NK-92 (cell line): ENCODE results near the gene CD276.

ENCODE experiments used
- DNase-seq: peaks from one replicate; lab custom pipeline; 2025; ENCODE audit not compliant: unreplicated experiment; lab: John Stamatoyannopoulos, UW

CD276 gene

GRCh38 chr15:73746883-73747282, 62.7 kb downstream of the CD276 start:
- no peak for DNase-seq

- DNase-seq = no peak
These were observed 63.8 kb downstream of the CD276 start for GRCh38 chr15:73747847-73748590.

- no peak for DNase-seq
These were observed 64.5 kb downstream of the CD276 start for GRCh38 chr15:73748730-73749129.

- no peak for DNase-seq
These were observed 65.3 kb downstream of the CD276 start for GRCh38 chr15:73749533-73749932.

GRCh38 chr15:73749971-73750370, 65.8 kb downstream of the CD276 start:
- DNase-seq = no peak

GRCh38 chr15:73750438-73750837, 66.3 kb downstream of the CD276 start:
- no peak for DNase-seq

- no peak for DNase-seq
These were observed 66.8 kb downstream of the CD276 start for GRCh38 chr15:73750951-73751350.

GRCh38 chr15:73751511-73751898, 67.3 kb downstream of the CD276 start:
- no peak for DNase-seq

GRCh38 chr15:73751899-73752805, 68.0 kb downstream of the CD276 start:
- no peak for DNase-seq

GRCh38 chr15:73752806-73753193, 68.6 kb downstream of the CD276 start:
- no peak for DNase-seq

GRCh38 chr15:73753250-73754130, 69.3 kb downstream of the CD276 start, which contains the start of gene INSYN1:
INSYN1 (minus strand) TSS chr15:73753351; CDS start chr15:73751130, 2,221 bp downstream.
- no peak for DNase-seq

GRCh38 chr15:73754461-73754860, 70.3 kb downstream of the CD276 start:
- DNase-seq = no peak

GRCh38 chr15:73755481-73755880, 71.3 kb downstream of the CD276 start:
- DNase-seq = no peak

- no peak for DNase-seq
These were observed 71.8 kb downstream of the CD276 start for GRCh38 chr15:73755946-73756345.

- no peak for DNase-seq
These were observed 72.2 kb downstream of the CD276 start for GRCh38 chr15:73756390-73756789.

- no peak for DNase-seq
These were observed 72.8 kb downstream of the CD276 start for GRCh38 chr15:73756947-73757513.

GRCh38 chr15:73757571-73757970, 73.4 kb downstream of the CD276 start:
- DNase-seq = no peak

GRCh38 chr15:73758461-73758860, 74.3 kb downstream of the CD276 start:
- DNase-seq = no peak

- no peak for DNase-seq
These were observed 76.4 kb downstream of the CD276 start for GRCh38 chr15:73760330-73761329.

GRCh38 chr15:73763931-73764330, 79.7 kb downstream of the CD276 start:
- no peak for DNase-seq
